Measurements from ENCODE around the gene PSMD12.

GRCh38 chr17:67297454-67297960 is 68.9 kb downstream of the PSMD12 start:
- TF ChIP-seq ATF6 (CRISPR knock-in tag; IDR thresholded peaks at IDR 0.05) (no peak), NR2F6 (CRISPR knock-in tag; IDR thresholded peaks at IDR 0.05) (no peak)

Measured in K562 (cell line).